Left colon (tissue), 2 donors: Measurements from ENCODE around the gene TCAF2. TPM values are rescaled to one million over a fixed set of nuclear protein-coding genes. Genes with fewer than 3 reads are reported as not detected.
"Not testable (repeated sequence)": the region's sequence is repeated elsewhere in the genome, so short reads cannot be mapped to it uniquely, and the experiment has no call there.

Experiments
- ATAC-seq: fragments of 200-7000 bp; cut with Tn5 transposase; one replicate; pipeline ENCODE4 v1.9.1; 2020; ENCODE audit warnings: mild to moderate bottlenecking, moderate library complexity
- DNase-seq, 2 donors: peaks; one replicate each; pipeline ENCODE4 v3.0.0-alpha.2; 2020
- intact Hi-C, 2 donors: fragments of 100-400 bp; cut with DNase I in 1 of 2; cut with micrococcal nuclease in 1 of 2; formaldehyde crosslinking; loops; one replicate each; pipeline versions ENCODE4 v1.11.2 to v1.14.0; 2022; cut with DNase I, micrococcal nuclease
- total RNA-seq, 2 donors: library from RNA; stranded (reverse); fragmentation: NEBNext Ultra II Directional; extraction: Animal tissue kit (Norgen Biotek cat#: 25700); gene quantifications; one replicate each; pipeline ENCODE4 v1.2.1, GENCODE V29; 2021
- donor health status: DM: no; HTN: no; CAD: no.
- donor health status: DM: yes; HTN: yes; CAD: no.

Gene TCAF2
- total RNA-seq, 2 donors from 2014 or later, result 0.89 to 2.1 TPM

DNA sequence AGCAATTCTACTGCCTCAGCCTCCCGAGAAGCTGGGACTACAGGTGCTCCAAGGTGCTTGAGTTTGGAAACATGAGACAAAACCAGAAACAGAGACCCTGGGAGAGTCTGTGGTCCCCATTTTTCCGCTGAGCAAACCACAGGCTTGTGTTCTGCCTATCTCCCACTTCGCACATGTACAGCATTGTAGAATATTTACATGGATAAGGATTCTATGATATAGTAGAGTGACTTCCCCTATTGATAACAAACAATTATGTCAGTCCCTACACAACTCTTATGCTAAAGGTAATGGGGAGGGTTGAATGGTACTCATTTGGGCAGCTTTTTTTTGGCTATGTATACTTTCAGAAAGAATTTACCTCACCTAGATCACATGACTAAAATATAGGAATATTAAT lies 29.1 kb downstream of the TCAF2 start:
- DNase-seq, intact Hi-C loops, ATAC-seq: not testable (repeated sequence)

DNA sequence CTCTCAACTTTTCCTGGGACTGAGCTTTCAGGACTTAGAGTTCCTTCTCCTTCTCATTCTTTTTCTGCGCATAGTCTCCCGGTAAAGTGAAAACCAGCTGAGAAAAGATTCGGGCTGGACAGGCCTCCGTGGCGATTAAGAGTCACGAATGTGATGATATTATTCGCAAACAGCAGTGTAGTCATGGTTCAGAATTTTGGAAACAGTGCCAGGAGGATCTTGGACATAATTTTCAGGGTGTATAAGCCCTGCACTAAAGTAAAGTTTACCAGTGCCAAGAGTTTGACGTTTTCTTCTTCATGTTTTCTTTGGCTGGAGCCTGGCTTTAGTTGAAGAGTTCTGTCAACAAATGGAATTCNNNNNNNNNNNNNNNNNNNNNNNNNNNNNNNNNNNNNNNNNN lies 29.7 kb downstream of the TCAF2 start:
- DNase-seq, ATAC-seq, intact Hi-C loops: not testable (repeated sequence)

Other genes starting within 250 kb of the TCAF2 start
- gene ZYX, start 239.6 kb upstream of the TCAF2 start, total RNA-seq, result 10 to 100 TPM; 70.1 to 84.4 TPM
- gene EPHA1, start 212.1 kb upstream of the TCAF2 start, total RNA-seq, result 10 to 100 TPM; 18.2 to 25.1 TPM
- gene TAS2R60, start 177.5 kb upstream of the TCAF2 start, total RNA-seq, result not detected
- gene TAS2R41, start 143.1 kb upstream of the TCAF2 start, total RNA-seq, result not detected
- 1 to 10 TPM; 1.7 to 2.2 TPM for gene CTAGE15, start 49.2 kb upstream of the TCAF2 start, total RNA-seq
- gene CTAGE6, start 136.7 kb downstream of the TCAF2 start, total RNA-seq, result under 1 TPM in 1 of 2 donors, not detected in 1; 0.22 TPM